Ovary (tissue), 9 donors: Measurements from ENCODE around the gene GALNT10. TPM values are rescaled to one million over a fixed set of nuclear protein-coding genes. Genes with fewer than 3 reads are reported as not detected.

Source experiments
- DNase-seq, 5 donors: peaks; one replicate each; pipeline ENCODE4 v3.0.0-alpha.2; 2019 to 2020
- H3K27ac ChIP-seq, 2 donors: fragments of 200-600 bp; one replicate each; pipeline versions ENCODE4 v1.5.1 to v1.8.0; 2019 to 2022
- H3K27me3 ChIP-seq: fragments of 200-600 bp; one replicate; pipeline ENCODE4 v1.8.0; 2022
- H3K36me3 ChIP-seq: fragments of 200-600 bp; sonication (generic); one replicate; pipeline ENCODE4 v1.5.1; 2019
- H3K4me1 ChIP-seq: one replicate; pipeline ENCODE4 v1.8.1; 2013; ENCODE audit warnings: mild to moderate bottlenecking, moderate library complexity; ENCODE audit not compliant: insufficient read depth
- H3K4me3 ChIP-seq: fragments of 200-600 bp; sonication (generic); one replicate; pipeline ENCODE4 v1.5.1; 2017
- H3K9me3 ChIP-seq, 2 donors: fragments of 200-600 bp in 1 of 2; sonication (generic) in 1 of 2; one replicate each; pipeline versions ENCODE4 v1.5.1 to v1.8.1; 2013 to 2019; ENCODE audit warnings: mild to moderate bottlenecking in 1 of 2, moderate library complexity in 1 of 2
- CTCF ChIP-seq, 3 donors: fragments of 450-650 bp in 2 of 3; fragments of 200-600 bp in 1 of 3; IDR thresholded peaks; one replicate each; pipeline versions ENCODE4 v1.5.1 to v1.8.0; 2016 to 2022; ENCODE audit warnings: antibody characterized with exemption in 3 of 3, mild to moderate bottlenecking in 1 of 3
- EP300 ChIP-seq: sonication (generic); formaldehyde crosslinking; IDR thresholded peaks from one replicate; pipeline ENCODE4 v1.6.1; 2017; ENCODE audit warnings: antibody characterized with exemption
- POLR2A ChIP-seq: fragments of 450-650 bp; IDR thresholded peaks from one replicate; pipeline ENCODE4 v1.6.1; 2017; ENCODE audit warnings: antibody characterized with exemption, mild to moderate bottlenecking, moderate library complexity
- WGBS, 3 donors: extraction: QIAGEN DNeasy Blood & Tissue Kit in 1 of 3; methylation state at CpG; one replicate each; pipeline versions ENCODE4 v1.1.5 to v1.1.7; 2013 to 2017; 5-methylcytosine and 5-hydroxymethylcytosine counted together
- intact Hi-C, 4 donors: fragments of 100-400 bp; cut with DNase I; formaldehyde crosslinking; loops; one replicate each; pipeline versions ENCODE4 v1.11.0 to v1.15.1; 2022 to 2023
- polyA plus RNA-seq, 2 donors: library from polyadenylated mRNA; stranded (reverse); fragments of 200-250 nt in 1 of 2; fragments of 350-450 nt in 1 of 2; fragmentation: Illumina TruSeq in 1 of 2; extraction: RNeasy Lipid Tissue Mini Kit (QIAGEN cat#74804) in 1 of 2; gene quantifications; one replicate each; pipeline ENCODE4 v1.2.3, GENCODE V29; 2013 to 2014
- total RNA-seq, 7 donors: library from RNA; depleted of rRNA in 2 of 7; stranded (reverse); fragments of >200 nt in 2 of 7; fragmentation: NEBNext Ultra II Directional in 3 of 7; extraction: Animal tissue kit (Norgen Biotek cat#: 25700) in 3 of 7; gene quantifications; one replicate each; pipeline versions ENCODE4 v1.1.0 to v1.2.4, GENCODE V29; 2016 to 2023
- donor health status: DM: no; HTN: no; CAD: no; lungs with moderate emphysema.
- donor health status: DM: no; HTN: no; CAD: no.
- donor health status: Bipolar disorder and iron deficiency.
- donor health status: DM: yes; HTN: yes; CAD: no.
- donor health status: DM: no; HTN: no; CAD: no.
- donor health status: DM: yes; HTN: yes; CAD: no.

GALNT10 gene
- total and polyA plus RNA-seq, 9 donors, result 34.5 to 206 (median 88.7) TPM

GRCh38 chr5:154430961-154431630, 240.6 kb downstream of the GALNT10 start:
- Histone ChIP-seq H3K27ac (no peak overlapping the region), H3K4me3 (no peak overlapping the region), H3K36me3 (no peaks in the 10 kb centered on the region), H3K4me1 (no peaks in the 10 kb centered on the region), H3K27me3 (no peaks in the 10 kb centered on the region), H3K9me3 (no peaks in the 10 kb centered on the region)
- intact Hi-C loops, result no loop called here
- DNase-seq, result no peak
- 79 to 84% (median 81%) methylated on average over 4 of the region's 4 CpGs for WGBS, 3 donors
- TF ChIP-seq POLR2A (no peak), EP300 (no peak), CTCF (IDR thresholded peaks at IDR 0.05) (no peak)

GRCh38 chr5:154435226-154435625, 244.7 kb downstream of the GALNT10 start:
- Histone ChIP-seq H3K4me1 (no peaks in the 10 kb centered on the region), H3K36me3 (no peaks in the 10 kb centered on the region), H3K27ac (no peak overlapping the region), H3K9me3 (no peaks in the 10 kb centered on the region), H3K4me3 (no peak overlapping the region), H3K27me3 (no peaks in the 10 kb centered on the region)
- TF ChIP-seq CTCF (IDR thresholded peaks at IDR 0.05), result no peak
- TF ChIP-seq EP300, result no peak
- TF ChIP-seq POLR2A, result no peak
- DNase-seq, result no peak
- intact Hi-C loops, result no loop called here
- 96 to 98% (median 97%) methylated on average over 3 of the region's 3 CpGs for WGBS, 3 donors

- Histone ChIP-seq H3K4me3 (no peak overlapping the region), H3K36me3 (no peaks in the 10 kb centered on the region), H3K4me1 (no peaks in the 10 kb centered on the region), H3K27me3 (no peaks in the 10 kb centered on the region), H3K9me3 (no peaks in the 10 kb centered on the region), H3K27ac (no peak overlapping the region)
- intact Hi-C loops, result no loop called here
- 83 to 89% (median 88%) methylated on average over 5 of the region's 5 CpGs for WGBS, 3 donors
- TF ChIP-seq EP300 (no peak), POLR2A (no peak), CTCF (IDR thresholded peaks at IDR 0.05) (no peak)
- no peak for DNase-seq
Observed at GRCh38 chr5:154437281-154437965, 246.9 kb downstream of the GALNT10 start.

GRCh38 chr5:154440540-154440939, 250.0 kb downstream of the GALNT10 start:
- Histone ChIP-seq H3K9me3 (no peaks in the 10 kb centered on the region), H3K27me3 (no peaks in the 10 kb centered on the region), H3K27ac (no peak overlapping the region), H3K4me1 (peaks cover 6% of the 10 kb centered on the region), H3K4me3 (no peak overlapping the region), H3K36me3 (no peaks in the 10 kb centered on the region)
- WGBS, 3 donors, result 89 to 92% (median 90%) methylated on average over 5 of the region's 5 CpGs
- intact Hi-C loops, result no loop called here
- DNase-seq, result no peak
- TF ChIP-seq CTCF (IDR thresholded peaks at IDR 0.05) (no peak), POLR2A (no peak), EP300 (no peak)
